SK-N-MC (cell line): Measurements from ENCODE around the gene TRIM7.
"Not testable (repeated sequence)": the region's sequence is repeated elsewhere in the genome, so short reads cannot be mapped to it uniquely, and the experiment has no call there.

Source experiments
- EZH2 ChIP-seq: fragments of 200-600 bp; sonication (generic); IDR thresholded peaks from one replicate; pipeline ENCODE4 v1.6.1; 2017; ENCODE audit warnings: antibody characterized with exemption
- FOXP2 ChIP-seq: optimal IDR thresholded peaks from 2 replicates; pipeline ENCODE3; 2011; ENCODE audit warnings: mild to moderate bottlenecking, moderate library complexity; ENCODE audit not compliant: insufficient read depth; ENCODE audit errors: extremely low read length, control extremely low read depth
- POLR2AphosphoS5 ChIP-seq: IDR thresholded peaks from 2 replicates; pipeline ENCODE4 v1.6.1; 2012; ENCODE audit warnings: mild to moderate bottlenecking, low read depth, low read length, borderline replicate concordance

DNA sequence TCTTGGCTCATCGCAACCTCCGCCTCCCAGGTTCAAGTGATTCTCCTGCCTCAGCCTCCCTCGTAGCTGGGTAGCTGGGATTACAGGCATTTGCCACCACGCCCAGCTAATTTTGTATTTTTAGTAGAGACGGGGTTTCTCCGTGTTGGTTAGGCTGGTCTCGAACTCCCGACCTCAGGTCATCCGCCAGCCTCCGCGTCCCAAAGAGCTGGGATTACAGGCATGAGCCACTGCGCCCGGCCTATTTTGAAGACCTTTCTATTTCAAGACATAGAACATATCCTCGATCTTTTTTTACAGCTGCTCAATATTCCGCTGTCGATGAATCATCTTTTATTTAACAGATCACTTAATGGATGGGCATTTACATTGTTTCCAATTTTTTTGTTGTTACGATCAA is 5.7 kb upstream of the TRIM7 start:
- not testable (repeated sequence) for TF ChIP-seq EZH2, POLR2AphosphoS5, FOXP2
